H1 (cell line): ENCODE results near the gene ZRANB3. TPM values are rescaled to one million over a fixed set of nuclear protein-coding genes. Genes with fewer than 3 reads are reported as not detected.
A peak's percentile ranks its signal among the peaks of the same experiment; 100 is the strongest.

Experiments used
- CTCF ChIA-PET: fragments of 300-600 bp; sonication (Branson Sonifier 250); formaldehyde crosslinking; loops from one replicate; lab custom pipeline; 2021; ENCODE audit not compliant: partially characterized antibody; lab: Charles Lee
- POLR2A ChIA-PET: fragments of 300-600 bp; sonication (Branson Sonifier 250); formaldehyde crosslinking; loops from one replicate; lab custom pipeline; 2021; ENCODE audit warnings: inconsistent platforms; ENCODE audit not compliant: partially characterized antibody; lab: Charles Lee
- DNase-seq, 2 experiments: peaks; one replicate each; pipeline versions ENCODE4 v3.0.0 to v3.0.0-alpha.2; 2010 to 2022; ENCODE audit warnings: low spot score in 2 of 2, low read depth in 1 of 2, mixed read lengths in 1 of 2
- FAIRE-seq: peaks from 2 replicates; lab custom pipeline; 2011; peaks lifted over from hg19 to GRCh38; lab: Jason Lieb, UNC
- H2AFZ ChIP-seq: 2 replicates; pipeline ENCODE4 v1.8.1; 2012; ENCODE audit warnings: low read length, inconsistent platforms
- H2AK5ac ChIP-seq: 2 replicates; pipeline ENCODE4 v1.6.1; 2013; ENCODE audit warnings: low read depth, low read length
- H2BK120ac ChIP-seq: replicated peaks from 2 replicates; pipeline ENCODE3; 2013; ENCODE audit warnings: low read depth, low read length, inconsistent platforms
- H2BK12ac ChIP-seq: 2 replicates; pipeline ENCODE4 v1.6.1; 2013; ENCODE audit warnings: low read depth, low read length
- H2BK15ac ChIP-seq: 2 replicates; pipeline ENCODE4 v1.6.1; 2013; ENCODE audit warnings: low read length
- H2BK20ac ChIP-seq: 2 replicates; pipeline ENCODE4 v1.6.1; 2013; ENCODE audit warnings: low read length
- H2BK5ac ChIP-seq: 2 replicates; pipeline ENCODE4 v1.6.1; 2013; ENCODE audit warnings: low read depth, low read length
- H3K14ac ChIP-seq: 2 replicates; pipeline ENCODE4 v1.6.1; 2013; ENCODE audit warnings: inconsistent platforms; ENCODE audit not compliant: insufficient read length
- H3K18ac ChIP-seq: 2 replicates; pipeline ENCODE4 v1.6.1; 2013; ENCODE audit warnings: low read length; ENCODE audit errors: extremely low read depth
- H3K23ac ChIP-seq: 2 replicates; pipeline ENCODE4 v1.6.1; 2013; ENCODE audit warnings: inconsistent platforms; ENCODE audit not compliant: insufficient read length
- H3K23me2 ChIP-seq: 2 replicates; pipeline ENCODE4 v1.6.1; 2013; ENCODE audit warnings: low read depth, low read length
- H3K27ac ChIP-seq: 2 replicates; pipeline ENCODE4 v1.6.1; 2011; ENCODE audit warnings: low read depth, low read length, inconsistent platforms
- H3K27me3 ChIP-seq, 4 experiments: replicated peaks in 1 of 4; 1 replicate in 1 of 4; 2 replicates in 3 of 4; pipeline versions ENCODE4 v1.6.1 to v1.8.1; 2011 to 2013; ENCODE audit warnings: low read length in 3 of 4, mild to moderate bottlenecking in 3 of 4, inconsistent platforms in 2 of 4, mixed read lengths in 2 of 4, moderate library complexity in 1 of 4; ENCODE audit not compliant: control insufficient read depth in 3 of 4, insufficient read depth in 3 of 4; ENCODE audit errors: extremely low read depth in 1 of 4
- H3K36me3 ChIP-seq, 4 experiments: 2 replicates each; pipeline versions ENCODE4 v1.6.1 to v1.8.1; 2011 to 2013; ENCODE audit warnings: mild to moderate bottlenecking in 4 of 4, low read length in 3 of 4, moderate library complexity in 2 of 4, control low read depth in 1 of 4, inconsistent platforms in 1 of 4; ENCODE audit not compliant: insufficient read depth in 4 of 4, control insufficient read depth in 2 of 4
- H3K4ac ChIP-seq: replicated peaks from 2 replicates; pipeline ENCODE3; 2013; ENCODE audit warnings: low read length, low read depth, mixed read lengths, inconsistent platforms; ENCODE audit not compliant: insufficient read length
- H3K4me1 ChIP-seq, 4 experiments: replicated peaks in 1 of 4; 1 replicate in 1 of 4; 2 replicates in 3 of 4; pipeline versions ENCODE4 v1.6.1 to v1.8.1; 2011 to 2013; ENCODE audit warnings: low read length in 3 of 4, inconsistent platforms in 2 of 4, mixed read lengths in 1 of 4; ENCODE audit not compliant: insufficient read depth in 4 of 4, control insufficient read depth in 3 of 4
- H3K4me2 ChIP-seq, 2 experiments: 2 replicates each; pipeline versions ENCODE4 v1.6.1 to v1.8.1; 2011 to 2013; ENCODE audit warnings: low read depth in 2 of 2, low read length in 2 of 2, control low read depth in 1 of 2, inconsistent platforms in 1 of 2, mild to moderate bottlenecking in 1 of 2; ENCODE audit not compliant: insufficient read depth in 1 of 2
- H3K4me3 ChIP-seq, 4 experiments: fragments of 200-600, 300-600 bp in 1 of 4; sonication (generic), shearing (Covaris generic), sonication (Bioruptor Twin) in 1 of 4; 2 replicates each; pipeline versions ENCODE4 v1.5.1 to v1.8.1; 2011 to 2016; ENCODE audit warnings: low read length in 4 of 4, low read depth in 3 of 4, control low read depth in 2 of 4, inconsistent platforms in 2 of 4, mild to moderate bottlenecking in 2 of 4, mixed read lengths in 1 of 4, moderate library complexity in 1 of 4; ENCODE audit not compliant: insufficient read depth in 2 of 4; ENCODE audit errors: extremely low read depth in 1 of 4
- H3K56ac ChIP-seq: replicated peaks from 2 replicates; pipeline ENCODE3; 2013; ENCODE audit warnings: low read depth, mild to moderate bottlenecking, mixed read lengths, low read length, inconsistent platforms; ENCODE audit not compliant: insufficient read length
- H3K79me1 ChIP-seq: 2 replicates; pipeline ENCODE4 v1.6.1; 2013; ENCODE audit warnings: low read depth, low read length, control low read depth
- H3K79me2 ChIP-seq, 2 experiments: 2 replicates each; pipeline versions ENCODE4 v1.6.1 to v1.8.1; 2012 to 2013; ENCODE audit warnings: low read length in 2 of 2, mild to moderate bottlenecking in 2 of 2, inconsistent platforms in 1 of 2; ENCODE audit not compliant: insufficient read depth in 2 of 2, control insufficient read depth in 1 of 2
- H3K9ac ChIP-seq, 4 experiments: replicated peaks in 1 of 4; 1 replicate in 1 of 4; 2 replicates in 3 of 4; pipeline versions ENCODE4 v1.6.1 to v1.8.1; 2011 to 2013; ENCODE audit warnings: low read depth in 3 of 4, low read length in 3 of 4, control low read depth in 2 of 4, mild to moderate bottlenecking in 2 of 4, moderate library complexity in 2 of 4, inconsistent platforms in 1 of 4; ENCODE audit errors: extremely low read depth in 1 of 4
- H3K9me3 ChIP-seq, 2 experiments: 2 replicates each; pipeline versions ENCODE4 v1.6.1 to v1.8.1; 2012 to 2013; ENCODE audit warnings: mild to moderate bottlenecking in 2 of 2, moderate library complexity in 2 of 2, control low read depth in 1 of 2, inconsistent platforms in 1 of 2, low read depth in 1 of 2, low read length in 1 of 2, mixed read lengths in 1 of 2; ENCODE audit not compliant: insufficient read depth in 2 of 2
- H4K20me1 ChIP-seq, 2 experiments: replicated peaks in 1 of 2; 2 replicates each; pipeline versions ENCODE3 to v1.8.1; 2011 to 2013; ENCODE audit warnings: inconsistent platforms in 2 of 2, low read length in 2 of 2, mild to moderate bottlenecking in 1 of 2; ENCODE audit not compliant: insufficient read depth in 2 of 2, control insufficient read depth in 1 of 2
- H4K5ac ChIP-seq: 2 replicates; pipeline ENCODE4 v1.6.1; 2013; ENCODE audit warnings: low read length, low read depth, mixed read lengths, inconsistent platforms; ENCODE audit not compliant: insufficient read length
- H4K8ac ChIP-seq: 2 replicates; pipeline ENCODE4 v1.8.0; 2013; ENCODE audit warnings: mild to moderate bottlenecking, moderate library complexity, low read length, inconsistent platforms; ENCODE audit not compliant: insufficient read depth; ENCODE audit errors: extremely low read depth
- H4K91ac ChIP-seq: replicated peaks from 2 replicates; pipeline ENCODE3; 2013; ENCODE audit warnings: low read length, mixed read lengths, inconsistent platforms; ENCODE audit not compliant: insufficient read length
- ASH2L ChIP-seq: fragments of 200-600, 300-600 bp; sonication (generic); IDR thresholded peaks from one replicate; pipeline ENCODE4 v1.7.1; 2017; ENCODE audit warnings: low read length
- CHD2 ChIP-seq: IDR thresholded peaks from 2 replicates; pipeline ENCODE4 v1.6.1; 2012; ENCODE audit warnings: low read length, improper control_type of control experiment
- E2F6 ChIP-seq: IDR thresholded peaks from 2 replicates; pipeline ENCODE4 v1.6.1; 2012; ENCODE audit warnings: inconsistent platforms
- FOSL1 ChIP-seq: IDR thresholded peaks from 2 replicates; pipeline ENCODE4 v1.6.1; 2011; ENCODE audit warnings: mild to moderate bottlenecking, low read depth, low read length, moderate library complexity; ENCODE audit not compliant: insufficient read depth
- GABPA ChIP-seq: IDR thresholded peaks from 2 replicates; pipeline ENCODE4 v1.6.1; 2011; ENCODE audit warnings: mild to moderate bottlenecking, low read length, moderate library complexity, borderline replicate concordance; ENCODE audit not compliant: insufficient read depth
- GTF2F1 ChIP-seq: IDR thresholded peaks from 2 replicates; pipeline ENCODE4 v1.6.1; 2012; ENCODE audit warnings: low read depth, low read length, improper control_type of control experiment, borderline replicate concordance
- KDM5A ChIP-seq: fragments of 200-600 bp; IDR thresholded peaks from 2 replicates; pipeline ENCODE4 v1.7.1; 2012; ENCODE audit warnings: mild to moderate bottlenecking, low read length, inconsistent platforms, mixed read lengths
- MAFK ChIP-seq: IDR thresholded peaks from 2 replicates; pipeline ENCODE4 v1.6.1; 2012; ENCODE audit warnings: low read depth, mild to moderate bottlenecking, improper control_type of control experiment, low read length
- RAD21 ChIP-seq, 2 experiments: IDR thresholded peaks in 1 of 2; conservative IDR thresholded peaks in 1 of 2; 2 replicates each; pipeline ENCODE4 v1.6.1; 2011; ENCODE audit warnings: low read depth in 2 of 2, low read length in 2 of 2, improper control_type of control experiment in 1 of 2, inconsistent platforms in 1 of 2, mild to moderate bottlenecking in 1 of 2, moderate library complexity in 1 of 2
- RFX5 ChIP-seq: IDR thresholded peaks from 2 replicates; pipeline ENCODE4 v1.6.1; 2011; ENCODE audit warnings: low read depth, low read length, improper control_type of control experiment, borderline replicate concordance
- SRF ChIP-seq: IDR thresholded peaks from 2 replicates; pipeline ENCODE4 v1.6.1; 2011; ENCODE audit warnings: mild to moderate bottlenecking, low read depth, low read length, moderate library complexity
- TAF7 ChIP-seq: optimal IDR thresholded peaks from 2 replicates; pipeline ENCODE3; 2011; ENCODE audit warnings: low read depth, mild to moderate bottlenecking, inconsistent platforms, low read length, moderate library complexity, borderline replicate concordance
- TBP ChIP-seq: IDR thresholded peaks from 2 replicates; pipeline ENCODE4 v1.6.1; 2011; ENCODE audit warnings: low read depth, low read length, improper control_type of control experiment
- WGBS, 2 experiments: shearing (Covaris generic) in 1 of 2; methylation state at CpG; one replicate each; pipeline versions ENCODE4 v1.1.6 to v1.1.7; 2013 to 2015; ENCODE audit warnings: low lambda C conversion rate in 2 of 2, mixed read lengths in 2 of 2, inconsistent platforms in 1 of 2, low coverage in 1 of 2, missing lambda C conversion rate in 1 of 2; ENCODE audit not compliant: insufficient replicate concordance in 2 of 2, insufficient coverage in 1 of 2, insufficient read length in 1 of 2; ENCODE audit errors: extremely low coverage in 1 of 2, missing lambda C conversion rate in 1 of 2; 5-methylcytosine and 5-hydroxymethylcytosine counted together
- polyA plus RNA-seq, 7 experiments: library from polyadenylated mRNA; depleted of rRNA in 3 of 7; stranded (reverse) in 5 of 7; unstranded in 2 of 7; fragments of >200 nt in 5 of 7; fragments of 200-250 nt in 2 of 7; gene quantifications; 1 replicate in 5 of 7; 2 replicates in 1 of 7; 4 replicates in 1 of 7; pipeline versions ENCODE4 v1.2.1 to v1.2.3, GENCODE V29; 2011 to 2013; ENCODE audit warnings: missing spikeins in 2 of 7, mixed read lengths in 2 of 7
- total RNA-seq: library from RNA; stranded (reverse); fragmentation: NEBNext Ultra II Directional; extraction: Animal tissue kit (Norgen Biotek cat#: 25700); gene quantifications from 2 replicates; pipeline ENCODE4 v1.2.1, GENCODE V29; 2021

The ZRANB3 gene
- total and polyA plus RNA-seq, 2 of the 8 experiments (the other 6 are each of a cell fraction or from before 2014, with no cell fraction given), result 4.5 to 19.3 TPM

- no peak overlapping the region for H2AK5ac ChIP-seq
- H3K27me3 ChIP-seq, result no peaks in the 10 kb centered on the region
- H3K14ac ChIP-seq, result no peak overlapping the region
- peak overlapping the region; percentile 7 to 94 (median 78); a peak in 7 of 8 replicates for H3K4me3 ChIP-seq
- H2BK5ac ChIP-seq, result no peak overlapping the region
- H3K79me1 ChIP-seq, result no peaks in the 10 kb centered on the region; the same call in 1 of the 2 replicates
- H3K23ac ChIP-seq, result no peak overlapping the region
- H3K79me2 ChIP-seq, result peaks cover 0 to 78% of the 10 kb centered on the region in 2 experiments; a peak in 3 of 4 replicates
- no peak overlapping the region for H2BK120ac ChIP-seq
- H4K8ac ChIP-seq, result no peak overlapping the region
- no peak for DNase-seq
- no peak overlapping the region for H2BK12ac ChIP-seq
- peaks cover 0 to 2% of the 10 kb centered on the region in 2 experiments for H4K20me1 ChIP-seq
- H3K4ac ChIP-seq, result no peak overlapping the region
- no peak overlapping the region for H2BK15ac ChIP-seq
- H3K23me2 ChIP-seq, result no peaks in the 10 kb centered on the region; the same call in none of the 2 replicates
- peak overlapping the region; percentile 39 to 59; a peak in 3 of 4 replicates for H3K4me2 ChIP-seq
- H3K56ac ChIP-seq, result no peak overlapping the region
- no peak overlapping the region for H4K91ac ChIP-seq
- ChIA-PET POLR2A (interaction anchor here (2.1 to 2.3 kb wide), 2 partner anchors 8 to 17 kb away, joined by 8 to 12 read pairs; no protein-coding TSS in a partner anchor), CTCF (interaction anchor here (2.0 kb wide), 1 partner anchor 11 kb away, joined by 6 read pairs; no protein-coding TSS in a partner anchor)
- peaks cover 0 to 8% of the 10 kb centered on the region in 2 experiments; a peak in 3 of 4 replicates for H3K9me3 ChIP-seq
- FAIRE-seq, result no peak
- H3K9ac ChIP-seq, result no peak overlapping the region
- peaks cover 0 to 8% (median under 1%) of the 10 kb centered on the region in 4 experiments; a peak in 4 of 8 replicates for H3K36me3 ChIP-seq
- no peak overlapping the region for H3K27ac ChIP-seq
- 77% methylated on average over 3 of the region's 3 CpGs; no CpG with 5 or more reads in 1 of the 2 experiments for WGBS, 2 experiments
- H4K5ac ChIP-seq, result no peak overlapping the region
- H3K4me1 ChIP-seq, result no peaks in the 10 kb centered on the region
- no peak overlapping the region for H3K18ac ChIP-seq
- no peak overlapping the region for H2AFZ ChIP-seq
- no peak overlapping the region for H2BK20ac ChIP-seq
- TF ChIP-seq TBP, result no peak
- no peak for TF ChIP-seq FOSL1
- TF ChIP-seq RFX5, result no peak
- no peak for TF ChIP-seq SRF
- no peak for TF ChIP-seq KDM5A
- no peak for TF ChIP-seq E2F6
- TF ChIP-seq CHD2, result no peak
- TF ChIP-seq ASH2L, result no peak
- no peak for TF ChIP-seq GABPA
- no peak for TF ChIP-seq TAF7
- no peak for TF ChIP-seq RAD21 (IDR thresholded peaks at IDR 0.05 in 1 of 2, conservative IDR thresholded peaks at IDR 0.05 in 1 of 2; ENCODE audit: low read depth in 2 of 2, low read length in 2 of 2)
- no peak for TF ChIP-seq MAFK
- TF ChIP-seq GTF2F1, result no peak
These were observed 1.6 kb upstream of the ZRANB3 start for GRCh38 chr2:135532581-135532980.
